GM19099 (cell line): Measurements from ENCODE around the gene KDM4C.

Experiments used
- POLR2A ChIP-seq: IDR thresholded peaks from 3 replicates; pipeline ENCODE4 v1.6.1; 2011; ENCODE audit warnings: low read depth; ENCODE audit not compliant: insufficient read length; ENCODE audit errors: extremely low read depth

KDM4C gene

GRCh38 chr9:6955251-6955921, 197.6 kb downstream of the KDM4C start:
- no peak for TF ChIP-seq POLR2A

- no peak for TF ChIP-seq POLR2A
Observed at GRCh38 chr9:6956879-6957278, 199.1 kb downstream of the KDM4C start.

- TF ChIP-seq POLR2A, result no peak
Observed at GRCh38 chr9:6959270-6960000, 201.7 kb downstream of the KDM4C start.

GRCh38 chr9:6960777-6961176, 203.0 kb downstream of the KDM4C start:
- TF ChIP-seq POLR2A, result no peak

GRCh38 chr9:6961845-6962522, 204.2 kb downstream of the KDM4C start:
- TF ChIP-seq POLR2A, result no peak

GRCh38 chr9:6965566-6965965, 207.8 kb downstream of the KDM4C start:
- TF ChIP-seq POLR2A, result no peak

GRCh38 chr9:6968271-6968670, 210.5 kb downstream of the KDM4C start:
- TF ChIP-seq POLR2A, result no peak

GRCh38 chr9:6969805-6970204, 212.0 kb downstream of the KDM4C start:
- no peak for TF ChIP-seq POLR2A

GRCh38 chr9:6973089-6973488, 215.3 kb downstream of the KDM4C start:
- TF ChIP-seq POLR2A, result no peak

- no peak for TF ChIP-seq POLR2A
Observed at GRCh38 chr9:6973762-6974161, 216.0 kb downstream of the KDM4C start.

GRCh38 chr9:6975198-6975597, 217.4 kb downstream of the KDM4C start:
- no peak for TF ChIP-seq POLR2A

- TF ChIP-seq POLR2A, result no peak
Observed at GRCh38 chr9:6977761-6978160, 220.0 kb downstream of the KDM4C start.

- TF ChIP-seq POLR2A, result no peak
Observed at GRCh38 chr9:6978591-6978990, 220.8 kb downstream of the KDM4C start.

GRCh38 chr9:6984941-6985578, 227.3 kb downstream of the KDM4C start:
- TF ChIP-seq POLR2A, result no peak

GRCh38 chr9:6986141-6986815, 228.5 kb downstream of the KDM4C start:
- TF ChIP-seq POLR2A, result no peak

- TF ChIP-seq POLR2A, result no peak
Observed at GRCh38 chr9:6987381-6987780, 229.6 kb downstream of the KDM4C start.

- TF ChIP-seq POLR2A, result no peak
Observed at GRCh38 chr9:6991418-6991817, 233.6 kb downstream of the KDM4C start.
